ENCODE measurements around the gene KCNAB3. TPM values are rescaled to one million over a fixed set of nuclear protein-coding genes. Genes with fewer than 3 reads are reported as not detected.

KCNAB3 gene
- total RNA-seq, 1 donor: 1.2 TPM

DNA sequence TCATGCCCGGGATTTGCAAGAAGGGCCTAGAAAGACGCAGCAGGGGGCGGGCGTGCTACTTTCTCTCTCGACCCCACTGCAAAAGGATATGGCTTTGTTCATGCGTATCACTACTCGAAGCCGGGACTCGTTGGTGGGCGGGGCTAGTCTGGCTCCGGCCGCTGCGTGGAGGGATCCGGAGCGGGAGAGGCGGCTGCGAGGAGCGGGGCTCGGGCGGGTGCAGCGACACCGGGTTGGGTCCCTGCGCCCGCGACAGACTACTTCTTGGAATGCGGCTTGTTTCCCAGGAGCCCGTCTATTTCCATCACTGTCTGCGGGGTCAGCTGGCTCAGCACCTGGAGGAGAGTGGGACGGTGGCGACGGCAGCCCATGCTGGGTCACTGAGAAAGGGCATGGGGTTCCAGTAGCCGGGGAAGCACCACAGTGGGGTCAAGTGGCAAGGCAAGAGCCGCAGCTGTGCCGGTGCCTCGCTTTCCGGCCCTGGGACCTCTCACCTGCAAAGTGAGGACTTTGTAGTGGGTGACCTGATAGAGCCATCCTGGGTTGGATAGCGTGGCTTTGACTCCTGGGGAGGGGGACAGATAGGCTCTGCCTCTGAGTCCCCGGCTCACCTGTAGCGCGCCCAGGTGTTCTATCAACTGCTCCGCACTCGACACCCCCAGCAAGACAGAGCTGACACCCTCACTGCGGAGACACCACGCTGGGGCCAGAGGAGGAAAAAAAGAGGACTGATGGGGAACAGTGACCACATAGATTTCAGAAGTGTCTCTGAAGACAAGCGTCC, 6.6 kb downstream of the KCNAB3 start:
- Histone ChIP-seq H3K27me3 (ENCODE audit: insufficient read depth, low read length) (no peaks in the 10 kb centered on the region), H3K4me3 (ENCODE audit: low read length) (peak overlapping the region; percentile 36), H3K4me1 (ENCODE audit: insufficient read depth, low read length) (peaks cover 21% of the 10 kb centered on the region), H3K9me3 (ENCODE audit: low read depth, low read length) (no peaks in the 10 kb centered on the region)

DNA sequence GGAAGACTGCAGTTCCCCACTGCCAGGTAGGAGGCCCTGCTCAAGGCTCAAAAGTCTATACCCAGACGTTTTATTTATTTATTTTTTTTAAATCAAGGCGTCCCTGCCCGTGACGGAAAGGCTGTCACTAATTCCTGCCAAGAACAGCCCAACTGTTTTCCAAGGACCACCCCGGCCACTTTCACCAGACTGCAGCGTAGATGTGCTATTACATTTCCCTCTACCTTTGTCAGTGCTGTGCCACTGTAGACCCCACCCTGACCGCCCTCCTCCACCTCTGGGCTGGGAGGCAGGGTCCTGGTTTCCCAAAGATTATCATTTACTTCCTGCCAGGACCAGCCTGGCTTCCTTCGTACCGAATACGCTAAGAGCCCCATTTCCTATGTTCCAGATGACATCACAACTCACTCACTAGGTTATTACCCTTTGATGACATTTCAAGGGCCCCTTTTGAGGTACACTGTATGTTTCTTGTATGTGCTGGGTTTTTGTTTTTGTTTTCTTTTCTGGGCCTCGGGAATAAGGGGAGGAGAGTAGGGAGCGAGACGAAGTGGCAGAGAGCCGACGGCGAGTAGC, 7.3 kb downstream of the KCNAB3 start:
- no peaks in the 10 kb centered on the region for H3K27me3 ChIP-seq (ENCODE audit: insufficient read depth, low read length)
- no peaks in the 10 kb centered on the region for H3K9me3 ChIP-seq (ENCODE audit: low read depth, low read length)
- H3K4me1 ChIP-seq (ENCODE audit: insufficient read depth, low read length): peaks cover 21% of the 10 kb centered on the region
- H3K4me3 ChIP-seq (ENCODE audit: low read length): peak overlapping the region; percentile 36

DNA sequence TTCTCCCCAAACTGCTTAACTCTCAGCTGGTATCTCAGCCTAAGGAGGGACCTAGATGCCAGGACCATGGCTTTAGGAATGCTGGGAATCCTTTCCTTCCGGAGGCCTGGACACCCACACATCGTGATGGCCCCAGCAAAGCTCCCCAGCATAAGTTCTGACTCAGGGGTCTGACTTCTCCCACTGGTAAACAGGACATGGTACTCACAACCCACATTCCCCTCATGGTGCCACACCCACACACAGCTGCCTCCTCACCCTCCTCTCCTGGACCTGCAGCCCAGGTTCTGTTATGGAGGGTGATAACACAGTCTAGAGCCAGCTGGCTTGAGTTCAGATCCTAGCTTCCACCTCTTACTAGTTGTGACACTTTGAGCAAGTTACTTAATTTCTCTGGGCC, 12.8 kb downstream of the KCNAB3 start:
- no peak overlapping the region for H3K4me3 ChIP-seq (ENCODE audit: low read length)

DNA sequence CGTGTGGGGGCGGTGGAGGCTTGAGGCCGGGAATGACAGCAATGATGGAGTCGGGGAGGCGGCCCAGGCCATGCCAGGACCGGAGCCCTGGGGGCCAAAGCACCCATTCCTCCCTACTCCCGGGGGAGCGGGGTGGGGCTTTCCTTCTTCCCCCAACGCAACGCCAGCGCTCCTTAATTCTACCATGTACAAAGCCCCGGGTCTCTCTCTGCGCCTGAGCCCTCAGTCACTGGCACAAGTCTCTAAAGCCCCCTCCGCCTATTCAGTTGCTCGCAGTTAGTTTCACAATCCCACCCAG, 13.3 kb downstream of the KCNAB3 start:
- H3K9me3 ChIP-seq (ENCODE audit: low read depth, low read length): no peaks in the 10 kb centered on the region
- H3K27me3 ChIP-seq (ENCODE audit: insufficient read depth, low read length): no peaks in the 10 kb centered on the region
- peaks cover 30% of the 10 kb centered on the region for H3K4me1 ChIP-seq (ENCODE audit: insufficient read depth, low read length)
- peak overlapping the region; percentile 59 for H3K4me3 ChIP-seq (ENCODE audit: low read length)

More for the DNA sequence above, 12.8 kb downstream of the KCNAB3 start:
- Histone ChIP-seq H3K4me1 (ENCODE audit: insufficient read depth, low read length) (peaks cover 30% of the 10 kb centered on the region), H3K9me3 (ENCODE audit: low read depth, low read length) (no peaks in the 10 kb centered on the region), H3K27me3 (ENCODE audit: insufficient read depth, low read length) (no peaks in the 10 kb centered on the region)

DNA sequence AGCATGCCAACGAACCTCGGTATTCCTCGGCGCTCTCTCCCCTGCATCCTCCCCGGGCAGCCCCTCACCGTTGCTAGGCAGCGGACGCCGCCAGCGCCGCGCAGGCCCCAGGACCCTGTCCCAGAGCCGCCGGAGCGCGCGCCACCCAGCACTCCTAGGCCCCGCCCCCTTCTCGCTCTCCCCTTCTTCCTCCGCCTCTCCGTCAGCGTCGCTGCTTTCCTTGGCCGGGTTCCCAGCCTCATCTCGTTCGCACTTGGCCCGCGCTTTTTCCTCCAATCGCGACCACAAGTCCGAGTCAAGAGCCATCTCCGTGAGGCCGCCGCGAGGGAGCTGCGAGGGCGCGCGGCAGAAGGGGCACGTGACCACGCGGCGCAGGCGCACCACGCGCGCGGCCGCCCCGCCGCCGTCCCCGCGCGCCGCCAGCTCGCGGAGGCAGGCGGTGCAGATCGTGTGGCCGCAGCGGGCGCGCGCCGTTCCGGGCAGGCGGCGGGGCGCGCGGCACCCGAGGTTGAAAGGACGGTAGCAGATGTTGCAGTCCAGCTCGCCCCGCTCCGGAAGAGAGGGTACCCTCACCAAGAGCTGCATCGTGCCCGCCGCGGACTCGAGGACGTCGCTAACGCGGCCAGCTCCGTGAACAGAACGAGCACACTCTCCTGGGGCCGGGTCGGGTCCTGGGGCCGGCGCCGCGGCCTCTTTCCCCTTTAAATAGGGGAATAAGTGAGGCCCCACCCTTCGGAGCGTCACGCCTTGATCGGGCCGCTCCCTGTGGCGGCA, 13.9 kb downstream of the KCNAB3 start, which contains the start of gene RNF227:
RNF227 (minus strand) TSS at position 679 of the 774 bp plus-strand sequence; CDS start at position 585, 94 bp downstream.
- Histone ChIP-seq H3K4me1 (ENCODE audit: insufficient read depth, low read length) (peaks cover 30% of the 10 kb centered on the region), H3K27me3 (ENCODE audit: insufficient read depth, low read length) (no peaks in the 10 kb centered on the region), H3K4me3 (ENCODE audit: low read length) (peak within 1 kb of the TSS; percentile 59), H3K9me3 (ENCODE audit: low read depth, low read length) (no peaks in the 10 kb centered on the region)

DNA sequence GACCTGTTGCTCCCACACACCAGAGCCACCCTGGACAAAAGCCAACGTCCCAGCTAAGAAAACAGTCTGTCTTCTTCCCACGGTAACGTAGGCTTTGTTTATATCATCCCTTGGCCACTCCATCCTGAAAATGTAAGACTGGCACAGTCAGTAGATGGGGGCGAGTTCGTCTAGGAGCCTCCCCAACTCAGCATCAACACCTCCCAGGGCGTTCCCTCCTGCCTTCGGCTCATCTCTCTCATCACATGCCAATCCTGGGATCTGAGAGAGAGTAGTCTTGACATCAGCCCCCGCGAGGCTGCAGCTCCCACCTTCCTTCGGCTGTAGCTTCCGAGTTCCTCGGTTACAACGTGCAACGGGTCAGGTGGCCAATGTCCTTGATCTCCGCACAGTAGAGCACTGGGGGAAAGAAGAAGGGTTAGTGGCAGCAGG, 14.5 kb downstream of the KCNAB3 start:
- Histone ChIP-seq H3K4me3 (ENCODE audit: low read length) (peak overlapping the region; percentile 59), H3K4me1 (ENCODE audit: insufficient read depth, low read length) (peaks cover 30% of the 10 kb centered on the region), H3K9me3 (ENCODE audit: low read depth, low read length) (no peaks in the 10 kb centered on the region), H3K27me3 (ENCODE audit: insufficient read depth, low read length) (no peaks in the 10 kb centered on the region)

DNA sequence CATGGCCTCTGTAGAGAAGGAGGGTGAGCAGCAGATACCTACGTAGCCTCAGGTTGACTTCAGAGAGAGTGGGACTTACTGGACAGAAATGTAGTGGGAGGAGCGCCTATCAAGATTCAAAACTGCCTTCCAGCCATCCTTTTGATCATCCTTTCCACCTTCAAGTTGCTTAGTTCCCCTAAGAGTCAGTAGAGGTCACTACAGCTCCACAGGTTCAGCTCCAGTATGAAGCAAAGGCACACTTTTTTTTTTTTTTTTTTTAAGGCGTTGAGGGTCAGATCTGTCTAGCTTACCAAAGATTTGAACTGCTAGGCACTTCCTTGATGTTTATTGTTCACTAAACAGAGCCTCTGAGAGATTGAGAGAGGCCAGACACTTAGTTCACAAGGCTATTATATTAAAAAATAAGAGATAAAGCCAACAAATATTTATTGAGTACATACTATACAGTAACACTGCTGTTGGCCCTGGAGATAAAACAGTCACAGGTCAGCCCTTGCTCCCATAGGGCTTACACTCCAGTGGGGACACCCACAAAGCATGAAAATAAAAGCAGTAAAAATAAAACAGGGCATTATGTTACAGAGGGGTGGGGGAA, 16.6 kb downstream of the KCNAB3 start:
- Histone ChIP-seq H3K27me3 (ENCODE audit: insufficient read depth, low read length) (no peaks in the 10 kb centered on the region), H3K9me3 (ENCODE audit: low read depth, low read length) (no peaks in the 10 kb centered on the region), H3K4me3 (ENCODE audit: low read length) (no peak overlapping the region), H3K4me1 (ENCODE audit: insufficient read depth, low read length) (peaks cover 30% of the 10 kb centered on the region)

DNA sequence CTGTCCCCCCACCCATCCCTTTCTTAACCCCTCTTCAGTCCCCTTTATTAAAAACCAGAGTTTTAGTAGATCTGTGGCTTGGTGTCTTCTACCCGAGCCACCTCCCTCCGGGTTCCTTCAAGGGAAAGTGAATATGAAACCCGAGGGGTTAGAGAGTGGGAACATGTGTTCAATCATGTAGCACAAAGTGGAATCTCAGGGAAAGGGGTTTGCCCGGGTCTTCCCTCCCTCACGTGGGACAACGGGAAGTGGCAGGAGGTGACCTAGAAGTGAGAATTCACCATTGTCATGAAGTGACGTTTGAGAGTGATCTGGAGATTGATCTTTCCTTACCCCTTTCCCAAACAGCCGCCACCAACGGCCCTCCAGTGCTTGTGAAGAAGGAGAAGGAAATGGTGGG, 18.5 kb downstream of the KCNAB3 start:
- H3K9me3 ChIP-seq (ENCODE audit: low read depth, low read length): no peaks in the 10 kb centered on the region
- no peaks in the 10 kb centered on the region for H3K27me3 ChIP-seq (ENCODE audit: insufficient read depth, low read length)

DNA sequence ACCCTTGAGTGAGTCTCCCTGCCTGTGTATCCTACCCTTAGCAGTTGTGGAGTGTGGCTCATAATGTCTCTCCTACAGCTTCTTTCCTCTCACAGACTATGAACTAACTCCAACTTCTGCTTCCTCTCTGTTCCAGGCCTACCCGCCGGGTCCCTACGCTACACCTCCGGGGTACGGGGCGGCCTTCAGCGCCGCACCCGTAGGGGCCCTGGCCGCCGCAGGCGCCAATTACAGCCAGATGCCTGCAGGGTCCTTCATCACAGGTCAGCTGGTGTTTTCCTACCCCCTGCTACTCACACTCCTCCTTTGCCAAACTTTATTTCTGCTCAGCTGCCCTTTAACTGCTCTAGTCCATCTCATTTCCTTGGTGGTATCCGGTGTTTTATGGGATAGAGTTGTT, 18.9 kb downstream of the KCNAB3 start:
- H3K27me3 ChIP-seq (ENCODE audit: insufficient read depth, low read length): no peaks in the 10 kb centered on the region
- peaks cover 19% of the 10 kb centered on the region for H3K4me1 ChIP-seq (ENCODE audit: insufficient read depth, low read length)
- no peak overlapping the region for H3K4me3 ChIP-seq (ENCODE audit: low read length)
- no peaks in the 10 kb centered on the region for H3K9me3 ChIP-seq (ENCODE audit: low read depth, low read length)

More for the DNA sequence above, 18.5 kb downstream of the KCNAB3 start:
- H3K4me3 ChIP-seq (ENCODE audit: low read length): no peak overlapping the region
- H3K4me1 ChIP-seq (ENCODE audit: insufficient read depth, low read length): peaks cover 20% of the 10 kb centered on the region

DNA sequence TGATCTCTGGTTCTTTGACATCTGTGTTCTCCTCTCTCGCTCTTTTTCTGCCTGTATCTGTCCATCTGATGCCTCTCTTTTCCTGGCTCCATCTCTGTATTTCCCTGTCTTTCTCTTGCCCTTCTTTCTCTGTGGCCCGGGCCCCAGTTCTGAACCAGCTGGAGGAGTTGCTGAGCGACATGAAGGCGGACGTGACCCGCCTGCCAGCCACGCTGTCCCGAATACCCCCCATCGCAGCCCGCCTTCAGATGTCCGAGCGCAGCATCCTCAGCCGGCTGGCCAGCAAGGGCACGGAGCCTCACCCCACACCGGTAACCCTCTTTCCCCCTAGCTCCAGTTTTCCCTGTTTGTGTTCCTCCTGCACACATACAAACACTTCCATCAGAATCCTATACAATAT, 19.4 kb downstream of the KCNAB3 start:
- Histone ChIP-seq H3K4me1 (ENCODE audit: insufficient read depth, low read length) (peaks cover 15% of the 10 kb centered on the region), H3K27me3 (ENCODE audit: insufficient read depth, low read length) (no peaks in the 10 kb centered on the region)

DNA sequence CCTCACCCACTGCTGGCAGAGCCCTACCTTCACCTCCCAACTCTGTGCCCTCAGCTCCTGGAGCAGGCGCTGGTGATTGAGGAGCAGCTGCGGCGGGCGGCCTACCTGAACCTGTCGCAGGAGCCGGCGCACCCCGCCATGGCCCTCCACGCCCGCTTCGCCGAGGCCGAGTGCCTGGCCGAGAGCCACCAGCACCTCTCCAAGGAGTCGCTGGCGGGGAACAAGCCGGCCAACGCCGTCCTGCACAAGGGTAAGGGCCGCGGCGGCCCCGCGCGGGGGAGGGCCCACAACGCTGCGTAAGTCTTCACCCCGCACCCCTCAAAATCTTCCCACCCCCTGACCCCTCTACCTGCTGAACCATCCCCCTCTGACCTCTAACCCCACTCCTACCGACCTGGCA, 20.6 kb downstream of the KCNAB3 start:
- Histone ChIP-seq H3K27me3 (ENCODE audit: insufficient read depth, low read length) (no peaks in the 10 kb centered on the region), H3K9me3 (ENCODE audit: low read depth, low read length) (no peaks in the 10 kb centered on the region), H3K4me1 (ENCODE audit: insufficient read depth, low read length) (peaks cover 4% of the 10 kb centered on the region), H3K4me3 (ENCODE audit: low read length) (no peak overlapping the region)

More for the DNA sequence above, 19.4 kb downstream of the KCNAB3 start:
- Histone ChIP-seq H3K4me3 (ENCODE audit: low read length) (no peak overlapping the region), H3K9me3 (ENCODE audit: low read depth, low read length) (no peaks in the 10 kb centered on the region)

DNA sequence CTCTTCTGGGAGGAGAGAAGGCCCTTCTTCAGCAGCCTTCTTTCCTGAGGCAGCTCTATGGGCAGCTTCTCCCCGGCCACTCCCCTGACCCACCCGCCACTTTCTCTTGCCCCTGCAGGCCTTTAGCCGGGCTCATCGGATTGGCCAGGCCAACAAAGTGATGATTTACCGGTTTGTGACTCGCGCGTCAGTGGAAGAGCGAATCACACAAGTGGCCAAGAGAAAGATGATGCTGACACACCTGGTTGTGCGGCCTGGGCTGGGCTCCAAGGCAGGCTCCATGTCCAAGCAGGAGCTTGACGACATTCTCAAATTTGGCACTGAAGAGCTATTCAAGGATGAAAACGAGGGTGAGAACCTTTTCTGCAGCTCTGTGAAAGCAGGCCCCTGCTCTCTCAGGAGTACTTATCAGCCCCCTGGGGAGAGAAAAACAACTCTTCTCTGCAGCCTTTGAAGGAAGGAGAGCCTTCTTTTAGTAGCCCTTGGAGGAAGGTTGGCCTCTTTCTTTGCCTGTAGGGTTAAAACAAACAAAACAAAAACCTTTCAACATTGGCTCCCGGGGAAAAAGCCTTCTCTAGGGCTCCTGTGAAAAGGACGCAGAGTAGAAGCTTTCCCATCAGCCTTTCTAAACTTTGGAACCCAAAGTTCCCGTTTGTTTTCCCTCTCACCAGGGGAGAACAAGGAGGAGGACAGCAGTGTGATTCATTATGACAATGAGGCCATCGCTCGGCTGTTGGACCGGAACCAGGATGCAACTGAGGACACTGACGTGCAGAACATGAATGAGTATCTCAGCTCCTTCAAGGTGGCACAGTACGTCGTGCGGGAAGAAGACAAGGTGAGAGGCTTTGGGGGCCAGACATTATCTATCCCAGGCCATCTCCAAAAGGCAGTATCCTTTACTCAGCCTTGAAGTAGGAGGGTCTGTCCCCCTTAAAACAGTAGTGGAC, 26.2 kb downstream of the KCNAB3 start:
- Histone ChIP-seq H3K27me3 (ENCODE audit: insufficient read depth, low read length) (no peaks in the 10 kb centered on the region), H3K4me3 (ENCODE audit: low read length) (no peak overlapping the region), H3K9me3 (ENCODE audit: low read depth, low read length) (no peaks in the 10 kb centered on the region), H3K4me1 (ENCODE audit: insufficient read depth, low read length) (no peaks in the 10 kb centered on the region)

DNA sequence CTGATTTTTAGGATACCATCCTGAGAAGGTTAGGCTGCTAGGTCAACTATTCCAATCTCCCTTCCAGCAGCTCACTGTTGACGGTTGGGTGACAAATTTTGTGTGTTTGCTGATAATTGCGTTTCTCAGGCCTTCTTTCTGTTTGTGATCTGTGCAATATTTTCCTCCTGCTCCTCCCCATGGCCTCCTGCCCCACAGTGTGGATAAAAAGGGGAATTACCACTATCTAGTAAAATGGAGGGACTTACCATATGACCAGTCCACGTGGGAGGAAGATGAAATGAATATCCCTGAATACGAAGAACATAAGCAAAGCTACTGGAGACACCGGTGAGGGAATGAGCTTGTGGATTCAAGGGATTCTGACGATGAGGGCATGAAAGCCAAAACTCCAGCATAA, 31.9 kb downstream of the KCNAB3 start:
- H3K4me1 ChIP-seq (ENCODE audit: insufficient read depth, low read length): no peaks in the 10 kb centered on the region
- H3K9me3 ChIP-seq (ENCODE audit: low read depth, low read length): no peaks in the 10 kb centered on the region
- no peaks in the 10 kb centered on the region for H3K27me3 ChIP-seq (ENCODE audit: insufficient read depth, low read length)
- H3K4me3 ChIP-seq (ENCODE audit: low read length): no peak overlapping the region

DNA sequence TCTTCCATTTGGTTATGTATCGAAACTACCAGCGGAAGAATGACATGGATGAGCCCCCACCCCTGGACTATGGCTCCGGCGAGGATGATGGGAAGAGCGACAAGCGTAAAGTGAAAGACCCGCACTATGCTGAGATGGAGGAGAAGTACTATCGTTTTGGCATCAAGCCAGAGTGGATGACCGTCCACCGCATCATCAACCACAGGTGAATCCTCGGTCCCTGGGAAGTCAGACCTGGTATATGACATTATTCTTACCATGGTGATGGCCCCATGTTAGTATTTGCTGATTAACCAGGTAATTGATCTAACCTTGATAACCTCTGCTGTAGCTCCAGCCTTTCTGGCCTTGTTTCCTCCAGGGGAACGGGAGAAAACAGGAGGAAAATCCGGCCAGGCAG, 32.6 kb downstream of the KCNAB3 start:
- no peak overlapping the region for H3K4me3 ChIP-seq (ENCODE audit: low read length)
- peaks cover 1% of the 10 kb centered on the region for H3K4me1 ChIP-seq (ENCODE audit: insufficient read depth, low read length)
- no peaks in the 10 kb centered on the region for H3K9me3 ChIP-seq (ENCODE audit: low read depth, low read length)
- no peaks in the 10 kb centered on the region for H3K27me3 ChIP-seq (ENCODE audit: insufficient read depth, low read length)
